H9 (cell line): ENCODE measurements around the gene TMEM184B. TPM values are rescaled to one million over a fixed set of nuclear protein-coding genes. Genes with fewer than 3 reads are reported as not detected.

Experiments
- DNase-seq: peaks from one replicate; pipeline ENCODE4 v3.0.0-alpha.2; 2017
- H2AFZ ChIP-seq: one replicate; pipeline ENCODE4 v1.6.1; 2013; ENCODE audit warnings: mild to moderate bottlenecking, low read length, control low read depth, moderate library complexity
- H2AK5ac ChIP-seq: 2 replicates; pipeline ENCODE4 v1.6.1; 2013; ENCODE audit warnings: low read length, control low read depth, mixed read lengths; ENCODE audit not compliant: insufficient read length
- H2BK120ac ChIP-seq: one replicate; pipeline ENCODE4 v1.6.1; 2013; ENCODE audit warnings: low read depth, mild to moderate bottlenecking, low read length, control low read depth, inconsistent platforms; ENCODE audit not compliant: poor library complexity, severe bottlenecking
- H2BK12ac ChIP-seq: 2 replicates; pipeline ENCODE4 v1.6.1; 2013; ENCODE audit warnings: low read length, control low read depth, mixed read lengths, low read depth; ENCODE audit not compliant: insufficient read length
- H2BK15ac ChIP-seq: 2 replicates; pipeline ENCODE4 v1.6.1; 2013; ENCODE audit warnings: low read depth, low read length, control low read depth
- H2BK20ac ChIP-seq: one replicate; pipeline ENCODE4 v1.6.1; 2013; ENCODE audit warnings: low read depth, mild to moderate bottlenecking, low read length, control low read depth, inconsistent platforms; ENCODE audit not compliant: poor library complexity, severe bottlenecking
- H2BK5ac ChIP-seq: 2 replicates; pipeline ENCODE4 v1.6.1; 2013; ENCODE audit warnings: low read length, control low read depth, mixed read lengths; ENCODE audit not compliant: insufficient read length
- H3K14ac ChIP-seq: 2 replicates; pipeline ENCODE4 v1.6.1; 2013; ENCODE audit warnings: low read length, control low read depth; ENCODE audit not compliant: insufficient read depth
- H3K18ac ChIP-seq: 2 replicates; pipeline ENCODE4 v1.6.1; 2013; ENCODE audit warnings: low read depth, mild to moderate bottlenecking, mixed read lengths, low read length, control low read depth; ENCODE audit not compliant: insufficient read length
- H3K23ac ChIP-seq: 2 replicates; pipeline ENCODE4 v1.6.1; 2013; ENCODE audit warnings: low read length, control low read depth, mixed read lengths, low read depth; ENCODE audit not compliant: insufficient read length
- H3K23me2 ChIP-seq: 2 replicates; pipeline ENCODE4 v1.6.1; 2013; ENCODE audit warnings: low read depth, mild to moderate bottlenecking, mixed read lengths, low read length, control low read depth; ENCODE audit not compliant: insufficient read length, poor library complexity, severe bottlenecking
- H3K27ac ChIP-seq: 2 replicates; pipeline ENCODE4 v1.5.1; 2013; ENCODE audit warnings: low read length, control low read depth, mixed read lengths, low read depth; ENCODE audit not compliant: insufficient read length
- H3K27me3 ChIP-seq: 2 replicates; pipeline ENCODE4 v1.6.1; 2013; ENCODE audit warnings: low read length, control low read depth, inconsistent platforms; ENCODE audit not compliant: insufficient read depth
- H3K4ac ChIP-seq: 2 replicates; pipeline ENCODE4 v1.6.1; 2013; ENCODE audit warnings: low read depth, mild to moderate bottlenecking, control low read depth, inconsistent platforms, low read length, moderate library complexity
- H3K4me1 ChIP-seq: 2 replicates; pipeline ENCODE4 v1.6.1; 2013; ENCODE audit warnings: low read length, control low read depth, inconsistent platforms; ENCODE audit not compliant: insufficient read depth
- H3K4me2 ChIP-seq: 2 replicates; pipeline ENCODE4 v1.6.1; 2013; ENCODE audit warnings: low read length, control low read depth, mixed read lengths; ENCODE audit not compliant: insufficient read length, insufficient read depth
- H3K56ac ChIP-seq: 2 replicates; pipeline ENCODE4 v1.6.1; 2013; ENCODE audit warnings: low read depth, mild to moderate bottlenecking, mixed read lengths, low read length, control low read depth; ENCODE audit not compliant: insufficient read length
- H3K79me1 ChIP-seq: 2 replicates; pipeline ENCODE4 v1.6.1; 2013; ENCODE audit warnings: low read depth, mild to moderate bottlenecking, moderate library complexity, low read length, control low read depth, inconsistent platforms; ENCODE audit not compliant: insufficient read depth, poor library complexity, severe bottlenecking
- H3K79me2 ChIP-seq: 2 replicates; pipeline ENCODE4 v1.6.1; 2013; ENCODE audit warnings: low read length, control low read depth, inconsistent platforms; ENCODE audit not compliant: insufficient read depth
- H3K9ac ChIP-seq: 2 replicates; pipeline ENCODE4 v1.6.1; 2013; ENCODE audit warnings: low read length, control low read depth, mixed read lengths; ENCODE audit not compliant: insufficient read length; ENCODE audit errors: extremely low read depth
- H3K9me3 ChIP-seq: one replicate; pipeline ENCODE4 v1.6.1; 2013; ENCODE audit warnings: low read depth, low read length, inconsistent platforms; ENCODE audit not compliant: control insufficient read depth
- H3T11ph ChIP-seq: one replicate; pipeline ENCODE4 v1.6.1; 2013; ENCODE audit warnings: mild to moderate bottlenecking, low read length, control low read depth, inconsistent platforms
- H4K20me1 ChIP-seq: one replicate; pipeline ENCODE4 v1.6.1; 2013; ENCODE audit not compliant: control insufficient read depth, insufficient read length, insufficient read depth
- H4K5ac ChIP-seq: 2 replicates; pipeline ENCODE4 v1.6.1; 2013; ENCODE audit warnings: low read depth, mild to moderate bottlenecking, mixed read lengths, low read length, control low read depth; ENCODE audit not compliant: insufficient read length
- H4K8ac ChIP-seq: replicated peaks from 2 replicates; pipeline ENCODE4 v1.6.1; 2013; ENCODE audit warnings: low read length, control low read depth, mixed read lengths, low read depth; ENCODE audit not compliant: insufficient read length
- H4K91ac ChIP-seq: 2 replicates; pipeline ENCODE4 v1.6.1; 2013; ENCODE audit warnings: low read depth, mild to moderate bottlenecking, moderate library complexity, mixed read lengths, low read length, control low read depth; ENCODE audit not compliant: insufficient read length
- H3K27ac Mint-ChIP-seq, 3 experiments: 2 replicates in 2 of 3; 3 replicates in 1 of 3; pipeline ENCODE4 v1.8.0; 2020 to 2021; ENCODE audit warnings: mixed read lengths in 3 of 3, mild to moderate bottlenecking in 1 of 3, moderate library complexity in 1 of 3
- H3K27me3 Mint-ChIP-seq: 2 replicates; pipeline ENCODE4 v1.8.0; 2021; ENCODE audit warnings: low read depth, mild to moderate bottlenecking, moderate library complexity, mixed read lengths
- H3K36me3 Mint-ChIP-seq, 3 experiments: 2 replicates in 2 of 3; 3 replicates in 1 of 3; pipeline ENCODE4 v1.8.0; 2020 to 2021; ENCODE audit warnings: low read depth in 3 of 3, mixed read lengths in 3 of 3; ENCODE audit not compliant: insufficient read depth in 1 of 3
- H3K4me1 Mint-ChIP-seq, 2 experiments: 2 replicates each; pipeline ENCODE4 v1.8.0; 2020; ENCODE audit warnings: mixed read lengths in 2 of 2
- H3K4me3 Mint-ChIP-seq, 2 experiments: 2 replicates in 1 of 2; 3 replicates in 1 of 2; pipeline ENCODE4 v1.8.0; 2020 to 2021; ENCODE audit warnings: mild to moderate bottlenecking in 2 of 2, mixed read lengths in 2 of 2, moderate library complexity in 1 of 2
- H3K9me3 Mint-ChIP-seq, 2 experiments: 2 replicates in 1 of 2; 3 replicates in 1 of 2; pipeline ENCODE4 v1.8.0; 2020; ENCODE audit warnings: mild to moderate bottlenecking in 2 of 2, mixed read lengths in 2 of 2, moderate library complexity in 1 of 2
- WGBS: extraction: QIAGEN DNeasy Blood & Tissue Kit; methylation state at CpG from one replicate; pipeline ENCODE4 v1.1.7; 2013; ENCODE audit warnings: missing lambda C conversion rate, low lambda C conversion rate, mixed read lengths; ENCODE audit not compliant: insufficient read length; ENCODE audit errors: extremely low coverage; 5-methylcytosine and 5-hydroxymethylcytosine counted together
- total RNA-seq: library from RNA; stranded (reverse); gene quantifications from 2 replicates; pipeline ENCODE4 v1.2.1, GENCODE V29; 2021
- TF ChIP-seq, protein P1 (sequence below): fragments of 200-600 bp; sonication (generic); conservative IDR thresholded peaks from 3 replicates; pipeline ENCODE4 v1.8.0; 2021; ENCODE audit warnings: antibody characterized with exemption, mild to moderate bottlenecking

The TMEM184B gene
- total RNA-seq, 1 experiment from 2014 or later, result 58.5 TPM

DNA sequence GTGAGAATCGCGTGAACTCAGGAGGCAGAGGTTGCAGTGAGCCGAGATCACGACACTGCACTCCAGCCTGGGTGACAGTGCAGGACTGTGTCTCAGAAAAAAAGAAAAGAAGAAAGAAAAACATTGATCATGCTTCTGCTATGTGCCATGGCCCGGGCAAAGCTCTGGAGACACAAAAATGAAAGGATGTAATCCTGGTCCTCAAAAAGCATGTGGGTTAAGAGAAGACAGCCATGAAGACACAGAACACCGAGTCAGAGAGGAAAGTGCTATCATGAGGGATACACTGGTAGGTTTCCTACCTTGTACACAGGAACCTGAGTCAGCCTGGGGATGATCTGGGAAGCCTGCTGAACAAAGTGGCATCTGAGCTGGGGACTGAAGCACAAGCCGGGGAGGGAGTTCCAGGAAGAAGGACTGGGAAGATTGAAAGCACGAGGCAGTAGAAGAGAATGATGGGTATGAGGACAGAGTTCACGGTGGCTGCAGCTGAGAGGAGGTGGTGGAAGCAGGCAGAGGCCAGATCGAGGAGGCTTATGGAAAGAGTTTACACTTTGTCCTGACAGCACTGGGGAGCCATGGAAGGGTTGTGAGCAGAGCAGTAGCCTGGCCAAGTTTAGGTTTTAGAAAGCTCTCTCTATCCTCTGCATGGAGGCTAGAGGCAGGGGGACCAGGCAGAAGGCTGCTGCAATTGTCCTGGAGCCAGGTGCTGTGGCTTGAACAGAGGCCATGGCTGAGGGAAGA, 80.9 kb downstream of the TMEM184B start:
- H2AK5ac ChIP-seq, result no peak overlapping the region

More for the DNA sequence above, 80.9 kb downstream of the TMEM184B start:
- Histone ChIP-seq H3K79me1 (no peaks in the 10 kb centered on the region), H3K4me1 (no peaks in the 10 kb centered on the region), H3K9ac (no peak overlapping the region), H3K27ac (no peak overlapping the region), H3K23ac (no peak overlapping the region), H4K20me1 (no peaks in the 10 kb centered on the region), H2BK20ac (no peak overlapping the region), H4K5ac (no peak overlapping the region), H3K9me3 (no peaks in the 10 kb centered on the region), H2BK15ac (no peak overlapping the region), H2BK12ac (no peak overlapping the region), H2BK120ac (no peak overlapping the region), H3K23me2 (no peaks in the 10 kb centered on the region), H2AFZ (no peak overlapping the region), H3K79me2 (0 out of 2 replicates have a peak, but pooled peaks cover 2% of the 10 kb centered on the region), H3K4ac (no peak overlapping the region; the same call in 1 of the 2 replicates), H4K8ac (no peak overlapping the region), H2BK5ac (peak overlapping the region; percentile 30), H3K4me2 (no peak overlapping the region), H3T11ph (no peak overlapping the region), H3K14ac (peak overlapping the region; percentile 12; the same call in 1 of the 2 replicates), H4K91ac (no peak overlapping the region), H3K18ac (no peak overlapping the region), H3K56ac (no peak overlapping the region), H3K27me3 (no peaks in the 10 kb centered on the region; the same call in 1 of the 2 replicates)
- H3K4me3 Mint-ChIP-seq, result no peak overlapping the region
- no CpG with 5 or more reads among the region's 10 CpGs for WGBS
- peak; percentile 20 for DNase-seq
- H3K27me3 Mint-ChIP-seq, result peaks cover 42% of the 10 kb centered on the region
- H3K9me3 Mint-ChIP-seq, result peaks cover 5 to 12% of the 10 kb centered on the region in 2 experiments
- H3K27ac Mint-ChIP-seq, result peak overlapping the region in 1 of 3 experiments; percentile 8; a peak in 1 of 7 replicates
- TF ChIP-seq, protein P1, sequence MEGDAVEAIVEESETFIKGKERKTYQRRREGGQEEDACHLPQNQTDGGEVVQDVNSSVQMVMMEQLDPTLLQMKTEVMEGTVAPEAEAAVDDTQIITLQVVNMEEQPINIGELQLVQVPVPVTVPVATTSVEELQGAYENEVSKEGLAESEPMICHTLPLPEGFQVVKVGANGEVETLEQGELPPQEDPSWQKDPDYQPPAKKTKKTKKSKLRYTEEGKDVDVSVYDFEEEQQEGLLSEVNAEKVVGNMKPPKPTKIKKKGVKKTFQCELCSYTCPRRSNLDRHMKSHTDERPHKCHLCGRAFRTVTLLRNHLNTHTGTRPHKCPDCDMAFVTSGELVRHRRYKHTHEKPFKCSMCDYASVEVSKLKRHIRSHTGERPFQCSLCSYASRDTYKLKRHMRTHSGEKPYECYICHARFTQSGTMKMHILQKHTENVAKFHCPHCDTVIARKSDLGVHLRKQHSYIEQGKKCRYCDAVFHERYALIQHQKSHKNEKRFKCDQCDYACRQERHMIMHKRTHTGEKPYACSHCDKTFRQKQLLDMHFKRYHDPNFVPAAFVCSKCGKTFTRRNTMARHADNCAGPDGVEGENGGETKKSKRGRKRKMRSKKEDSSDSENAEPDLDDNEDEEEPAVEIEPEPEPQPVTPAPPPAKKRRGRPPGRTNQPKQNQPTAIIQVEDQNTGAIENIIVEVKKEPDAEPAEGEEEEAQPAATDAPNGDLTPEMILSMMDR, result no peak
- H3K36me3 Mint-ChIP-seq, result no peaks in the 10 kb centered on the region
- H3K4me1 Mint-ChIP-seq, result peaks cover 5 to 6% of the 10 kb centered on the region in 2 experiments; a peak in 3 of 4 replicates
